SK-N-SH (cell line): ENCODE results near the gene CCDC152. TPM values are rescaled to one million over a fixed set of nuclear protein-coding genes. Genes with fewer than 3 reads are reported as not detected.

Experiments used
- CTCF ChIA-PET: fragments of 300-600, 350-600 bp; formaldehyde crosslinking; extraction: SDS; loops from one replicate; lab custom pipeline; 2021; lab: Yijun Ruan, JAX
- POLR2A ChIA-PET: fragments of 350-600 bp; sonication (Branson Sonifier 250); formaldehyde crosslinking; extraction: SDS; loops from one replicate; lab custom pipeline; 2020; ENCODE audit warnings: antibody characterized with exemption, inconsistent platforms; lab: Yijun Ruan, JAX
- DNase-seq: peaks from one replicate; pipeline ENCODE4 v3.0.0; 2012
- H2AFZ ChIP-seq: fragments of 200-600 bp; sonication (generic); 2 replicates; pipeline ENCODE4 v1.8.1; 2016; ENCODE audit warnings: antibody characterized with exemption, mild to moderate bottlenecking, low read depth
- H3F3A ChIP-seq: fragments of 200-600 bp; sonication (generic); replicated peaks from 2 replicates; pipeline ENCODE3; 2016; ENCODE audit warnings: antibody characterized with exemption, mild to moderate bottlenecking; ENCODE audit not compliant: insufficient read depth
- H3K27ac ChIP-seq, 2 experiments: fragments of 200-500 bp in 1 of 2; fragments of 200-600 bp in 1 of 2; sonication (Bioruptor generic) in 1 of 2; sonication (generic), shearing (Covaris generic) in 1 of 2; 2 replicates each; pipeline versions ENCODE4 v1.5.1 to v1.6.1; 2014 to 2016; ENCODE audit warnings: low read depth in 2 of 2, inconsistent platforms in 1 of 2, low read length in 1 of 2, mild to moderate bottlenecking in 1 of 2, mixed read lengths in 1 of 2
- H3K27me3 ChIP-seq: fragments of 200-600 bp; sonication (generic), shearing (Covaris generic); 2 replicates; pipeline ENCODE4 v1.6.1; 2016; ENCODE audit warnings: mixed run types; ENCODE audit not compliant: insufficient read depth
- H3K36me3 ChIP-seq, 2 experiments: fragments of 200-500 bp in 1 of 2; fragments of 200-600 bp in 1 of 2; sonication (Bioruptor generic) in 1 of 2; sonication (generic) in 1 of 2; replicated peaks in 1 of 2; 2 replicates each; pipeline versions ENCODE3 to v1.5.1; 2014 to 2016; ENCODE audit warnings: low read length in 1 of 2, mild to moderate bottlenecking in 1 of 2; ENCODE audit not compliant: insufficient read depth in 2 of 2, control insufficient read depth in 1 of 2
- H3K4me1 ChIP-seq, 2 experiments: fragments of 200-500 bp in 1 of 2; fragments of 200-600 bp in 1 of 2; sonication (Bioruptor generic) in 1 of 2; sonication (generic), shearing (Covaris generic) in 1 of 2; 2 replicates each; pipeline versions ENCODE4 v1.5.1 to v1.6.1; 2014 to 2016; ENCODE audit warnings: low read depth in 1 of 2, low read length in 1 of 2, mixed run types in 1 of 2; ENCODE audit not compliant: insufficient read depth in 2 of 2, control insufficient read depth in 1 of 2
- H3K4me2 ChIP-seq: fragments of 200-600 bp; sonication (generic), shearing (Covaris generic); 2 replicates; pipeline ENCODE4 v1.6.1; 2017; ENCODE audit warnings: mixed run types
- H3K4me3 ChIP-seq, 2 experiments: fragments of 200-500 bp in 1 of 2; fragments of 200-600 bp in 1 of 2; sonication (Bioruptor generic) in 1 of 2; sonication (generic), shearing (Covaris generic) in 1 of 2; 2 replicates each; pipeline versions ENCODE4 v1.5.1 to v1.8.1; 2014 to 2016; ENCODE audit warnings: low read depth in 2 of 2, inconsistent platforms in 1 of 2, low read length in 1 of 2, mild to moderate bottlenecking in 1 of 2, mixed read lengths in 1 of 2, moderate library complexity in 1 of 2
- H3K79me2 ChIP-seq: fragments of 200-600 bp; sonication (generic); 2 replicates; pipeline ENCODE4 v1.8.1; 2017; ENCODE audit warnings: mild to moderate bottlenecking; ENCODE audit not compliant: insufficient read depth
- H3K9ac ChIP-seq: fragments of 200-600 bp; sonication (generic); 2 replicates; pipeline ENCODE4 v1.6.1; 2017; ENCODE audit warnings: mixed run types
- H3K9me2 ChIP-seq: fragments of 200-600 bp; sonication (generic); 2 replicates; pipeline ENCODE4 v1.6.1; 2017; ENCODE audit warnings: mixed run types
- H3K9me3 ChIP-seq: fragments of 200-600 bp; sonication (generic); 2 replicates; pipeline ENCODE4 v1.6.1; 2017; ENCODE audit warnings: mixed run types, mild to moderate bottlenecking, moderate library complexity
- H4K20me1 ChIP-seq: fragments of 200-600 bp; sonication (generic); 2 replicates; pipeline ENCODE4 v1.6.1; 2017; ENCODE audit warnings: mild to moderate bottlenecking, mixed run types; ENCODE audit not compliant: insufficient read depth
- CHD2 ChIP-seq: fragments of 150-350 bp; IDR thresholded peaks from 2 replicates; pipeline ENCODE4 v1.6.1; 2018; ENCODE audit warnings: low read length; ENCODE audit not compliant: partially characterized antibody
- ELF1 ChIP-seq: IDR thresholded peaks from 2 replicates; pipeline ENCODE4 v1.4.0; 2012
- EZH2phosphoT487 ChIP-seq: fragments of 200-600 bp; sonication (generic); IDR thresholded peaks from 2 replicates; pipeline ENCODE4 v1.6.1; 2017; ENCODE audit warnings: low read depth, mixed run types, mild to moderate bottlenecking, antibody characterized with exemption, moderate library complexity, borderline replicate concordance
- FOXM1 ChIP-seq: IDR thresholded peaks from 2 replicates; pipeline ENCODE4 v1.4.0; 2012; ENCODE audit warnings: low read depth, mild to moderate bottlenecking
- GABPA ChIP-seq: IDR thresholded peaks from 2 replicates; pipeline ENCODE4 v1.4.0; 2012; ENCODE audit warnings: low read depth, mild to moderate bottlenecking
- JUND ChIP-seq: IDR thresholded peaks from 2 replicates; pipeline ENCODE4 v1.4.0; 2012
- MEF2A ChIP-seq: IDR thresholded peaks from 2 replicates; pipeline ENCODE4 v1.4.0; 2012; ENCODE audit warnings: low read depth, borderline replicate concordance
- NFIC ChIP-seq: IDR thresholded peaks from 2 replicates; pipeline ENCODE4 v1.4.0; 2012; ENCODE audit warnings: borderline replicate concordance
- POLR2AphosphoS5 ChIP-seq: IDR thresholded peaks from 2 replicates; pipeline ENCODE4 v1.6.1; 2012; ENCODE audit warnings: low read depth, low read length
- RAD21 ChIP-seq: IDR thresholded peaks from 2 replicates; pipeline ENCODE4 v1.6.1; 2012; ENCODE audit warnings: mild to moderate bottlenecking, low read length
- RFX5 ChIP-seq: IDR thresholded peaks from 2 replicates; pipeline ENCODE4 v1.6.1; 2012; ENCODE audit warnings: mild to moderate bottlenecking, improper control_type of control experiment, low read length
- SIN3A ChIP-seq: IDR thresholded peaks from 2 replicates; pipeline ENCODE4 v1.6.1; 2012; ENCODE audit warnings: low read depth, mild to moderate bottlenecking, low read length, moderate library complexity, borderline replicate concordance
- TAF1 ChIP-seq: IDR thresholded peaks from 2 replicates; pipeline ENCODE4 v1.6.1; 2012; ENCODE audit warnings: low read depth, mild to moderate bottlenecking, low read length, moderate library complexity, borderline replicate concordance
- USF1 ChIP-seq: IDR thresholded peaks from 2 replicates; pipeline ENCODE4 v1.4.0; 2012; ENCODE audit warnings: low read depth, borderline replicate concordance
- USF2 ChIP-seq: fragments of 150-350 bp; IDR thresholded peaks from 2 replicates; pipeline ENCODE4 v1.6.1; 2017; ENCODE audit warnings: antibody characterized with exemption, low read length, low read depth, borderline replicate concordance
- YY1 ChIP-seq: IDR thresholded peaks from 2 replicates; pipeline ENCODE4 v1.4.0; 2012; ENCODE audit warnings: low read depth, mild to moderate bottlenecking
- ZBTB33 ChIP-seq: IDR thresholded peaks from 2 replicates; pipeline ENCODE4 v1.4.0; 2012; ENCODE audit warnings: low read depth, borderline replicate concordance
- WGBS: methylation state at CpG from one replicate; pipeline ENCODE4 v1.1.6; 2017; ENCODE audit warnings: low lambda C conversion rate; 5-methylcytosine and 5-hydroxymethylcytosine counted together
- polyA plus RNA-seq, 3 experiments: library from polyadenylated mRNA; depleted of rRNA; stranded (reverse); fragments of >200 nt; gene quantifications; 2 replicates each; pipeline ENCODE4 v1.2.3, GENCODE V29; 2012
- TF ChIP-seq, protein P1 (sequence below): IDR thresholded peaks from 2 replicates; pipeline ENCODE4 v1.6.1; 2012; ENCODE audit warnings: mild to moderate bottlenecking, low read depth, low read length, moderate library complexity
- TF ChIP-seq, protein P2 (sequence below): IDR thresholded peaks from 2 replicates; pipeline ENCODE4 v1.4.0; 2012; ENCODE audit warnings: low read depth

CCDC152 gene
- polyA plus RNA-seq, 1 of the 3 experiments (the other 2 are of a cell fraction) = 2.1 TPM

DNA sequence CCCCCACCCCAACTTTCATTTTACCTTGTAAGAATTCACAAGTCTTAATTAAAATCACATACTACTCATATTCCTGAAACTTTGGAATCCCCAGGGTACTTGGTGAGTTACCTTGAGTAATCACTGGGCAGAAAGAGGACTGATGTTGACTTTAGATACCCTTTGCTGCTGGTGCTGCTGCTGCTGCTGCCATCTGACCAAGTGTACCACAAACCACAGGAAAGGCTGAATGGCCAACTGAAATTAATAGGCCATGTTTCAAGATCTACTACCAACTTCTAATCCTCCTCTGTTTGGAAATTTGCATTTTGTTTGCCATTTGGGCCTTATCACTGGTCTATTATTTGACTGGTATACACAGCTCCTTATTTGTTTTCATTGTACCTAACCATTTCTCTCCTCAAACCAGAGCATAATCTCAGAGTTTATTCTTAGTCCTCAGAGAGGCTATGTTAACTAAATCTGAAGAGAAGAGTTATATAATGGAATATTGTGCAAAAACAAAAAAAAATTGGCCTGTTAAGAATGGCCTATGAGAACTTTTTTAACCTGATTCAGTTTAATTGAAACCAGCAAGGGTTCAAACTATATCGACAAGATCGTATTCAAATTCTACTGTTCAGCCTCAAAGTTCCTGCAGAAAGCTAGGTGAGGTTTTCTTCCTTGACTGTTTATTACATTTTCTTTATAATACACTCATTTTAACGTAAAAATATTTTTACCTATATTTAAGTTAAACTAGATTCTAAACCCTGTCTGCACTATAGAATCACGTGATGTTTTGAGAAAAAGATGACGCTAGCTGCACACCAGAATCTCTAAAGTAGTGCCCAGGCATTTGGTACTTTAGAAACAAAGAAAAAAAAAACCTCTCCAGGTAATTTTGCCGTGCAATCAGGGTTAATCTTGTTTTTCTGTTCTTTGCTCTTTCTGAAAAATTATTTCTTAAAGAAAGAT, 41.9 kb downstream of the CCDC152 start:
- CTCF ChIA-PET = no interaction called here
- WGBS = 82% methylated on average over 6 of the region's 6 CpGs
- Histone ChIP-seq H3K36me3 (peaks cover 0 to 16% of the 10 kb centered on the region in 2 experiments), H3K4me1 (no peaks in the 10 kb centered on the region), H3K4me2 (no peak overlapping the region), H3K9me2 (no peaks in the 10 kb centered on the region; the same call in 1 of the 2 replicates), H2AFZ (no peak overlapping the region), H3K9me3 (no peaks in the 10 kb centered on the region), H3K4me3 (no peak overlapping the region), H3K9ac (no peak overlapping the region), H4K20me1 (no peaks in the 10 kb centered on the region), H3K79me2 (no peaks in the 10 kb centered on the region), H3K27ac (no peak overlapping the region), H3K27me3 (no peaks in the 10 kb centered on the region), H3F3A (peaks cover 3% of the 10 kb centered on the region)
- POLR2A ChIA-PET = no interaction called here
- DNase-seq = no peak
- TF ChIP-seq USF1 = no peak
- TF ChIP-seq SIN3A = no peak
- no peak for TF ChIP-seq ELF1
- no peak for TF ChIP-seq NFIC

GRCh38 chr5:42799241-42799608, 42.6 kb downstream of the CCDC152 start:
- H4K20me1 ChIP-seq = no peaks in the 10 kb centered on the region
- no peak overlapping the region for H3K4me2 ChIP-seq
- no peaks in the 10 kb centered on the region for H3K9me3 ChIP-seq
- TF ChIP-seq, protein P1, sequence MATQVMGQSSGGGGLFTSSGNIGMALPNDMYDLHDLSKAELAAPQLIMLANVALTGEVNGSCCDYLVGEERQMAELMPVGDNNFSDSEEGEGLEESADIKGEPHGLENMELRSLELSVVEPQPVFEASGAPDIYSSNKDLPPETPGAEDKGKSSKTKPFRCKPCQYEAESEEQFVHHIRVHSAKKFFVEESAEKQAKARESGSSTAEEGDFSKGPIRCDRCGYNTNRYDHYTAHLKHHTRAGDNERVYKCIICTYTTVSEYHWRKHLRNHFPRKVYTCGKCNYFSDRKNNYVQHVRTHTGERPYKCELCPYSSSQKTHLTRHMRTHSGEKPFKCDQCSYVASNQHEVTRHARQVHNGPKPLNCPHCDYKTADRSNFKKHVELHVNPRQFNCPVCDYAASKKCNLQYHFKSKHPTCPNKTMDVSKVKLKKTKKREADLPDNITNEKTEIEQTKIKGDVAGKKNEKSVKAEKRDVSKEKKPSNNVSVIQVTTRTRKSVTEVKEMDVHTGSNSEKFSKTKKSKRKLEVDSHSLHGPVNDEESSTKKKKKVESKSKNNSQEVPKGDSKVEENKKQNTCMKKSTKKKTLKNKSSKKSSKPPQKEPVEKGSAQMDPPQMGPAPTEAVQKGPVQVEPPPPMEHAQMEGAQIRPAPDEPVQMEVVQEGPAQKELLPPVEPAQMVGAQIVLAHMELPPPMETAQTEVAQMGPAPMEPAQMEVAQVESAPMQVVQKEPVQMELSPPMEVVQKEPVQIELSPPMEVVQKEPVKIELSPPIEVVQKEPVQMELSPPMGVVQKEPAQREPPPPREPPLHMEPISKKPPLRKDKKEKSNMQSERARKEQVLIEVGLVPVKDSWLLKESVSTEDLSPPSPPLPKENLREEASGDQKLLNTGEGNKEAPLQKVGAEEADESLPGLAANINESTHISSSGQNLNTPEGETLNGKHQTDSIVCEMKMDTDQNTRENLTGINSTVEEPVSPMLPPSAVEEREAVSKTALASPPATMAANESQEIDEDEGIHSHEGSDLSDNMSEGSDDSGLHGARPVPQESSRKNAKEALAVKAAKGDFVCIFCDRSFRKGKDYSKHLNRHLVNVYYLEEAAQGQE = no peak
- no peak for TF ChIP-seq EZH2phosphoT487
- no peak for TF ChIP-seq FOXM1
- TF ChIP-seq POLR2AphosphoS5 = no peak
- TF ChIP-seq USF2 = no peak
- TF ChIP-seq, protein P2, sequence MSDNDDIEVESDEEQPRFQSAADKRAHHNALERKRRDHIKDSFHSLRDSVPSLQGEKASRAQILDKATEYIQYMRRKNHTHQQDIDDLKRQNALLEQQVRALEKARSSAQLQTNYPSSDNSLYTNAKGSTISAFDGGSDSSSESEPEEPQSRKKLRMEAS = no peak
- TF ChIP-seq USF1 = no peak
- no peak for TF ChIP-seq CHD2
- TF ChIP-seq RFX5 = no peak
- no peak for TF ChIP-seq MEF2A
- TF ChIP-seq JUND = no peak
- TF ChIP-seq YY1 = no peak
- TF ChIP-seq GABPA = no peak
- no peak for TF ChIP-seq RAD21
- TF ChIP-seq TAF1 = no peak
- TF ChIP-seq ZBTB33 = no peak
- ChIA-PET POLR2A (no interaction called here), CTCF (no interaction called here)
- H3K9me2 ChIP-seq = no peaks in the 10 kb centered on the region; the same call in 1 of the 2 replicates
- no peak overlapping the region for H2AFZ ChIP-seq
- H3K27me3 ChIP-seq = no peaks in the 10 kb centered on the region
- peaks cover 0 to 16% of the 10 kb centered on the region in 2 experiments for H3K36me3 ChIP-seq
- no peaks in the 10 kb centered on the region for H3K4me1 ChIP-seq
- no peak overlapping the region for H3K4me3 ChIP-seq
- H3K79me2 ChIP-seq = no peaks in the 10 kb centered on the region
- no peak overlapping the region for H3K9ac ChIP-seq
- H3K27ac ChIP-seq = no peak overlapping the region
- no peak for DNase-seq
- H3F3A ChIP-seq = peaks cover 3% of the 10 kb centered on the region
